WTC11 (cell line): Measurements from ENCODE around the gene REG4.

Experiments used
- ATF2 ChIP-seq: sonication (generic); formaldehyde crosslinking; IDR thresholded peaks from 2 replicates; pipeline ENCODE4 v1.8.1; 2022; ENCODE audit warnings: low read depth, missing genetic modification reagents, borderline replicate concordance
- CTCF ChIP-seq: fragments of 200-600 bp; IDR thresholded peaks from 2 replicates; pipeline ENCODE4 v1.8.0; 2022; ENCODE audit warnings: antibody characterized with exemption
- E2F4 ChIP-seq: sonication (generic); formaldehyde crosslinking; IDR thresholded peaks from 2 replicates; pipeline ENCODE4 v1.8.1; 2022; ENCODE audit warnings: low read depth, mild to moderate bottlenecking, moderate library complexity, missing genetic modification reagents, borderline replicate concordance
- ELF4 ChIP-seq: sonication (generic); formaldehyde crosslinking; IDR thresholded peaks from 2 replicates; pipeline ENCODE4 v1.8.1; 2022; ENCODE audit warnings: low read depth, mild to moderate bottlenecking, moderate library complexity, missing genetic modification reagents
- ZNF121 ChIP-seq: sonication (generic); formaldehyde crosslinking; IDR thresholded peaks from 2 replicates; pipeline ENCODE4 v1.8.0; 2023; ENCODE audit warnings: missing genetic modification reagents

- no peak for TF ChIP-seq CTCF
- no peak for TF ChIP-seq ELF4 (CRISPR knock-in tag)
- no peak for TF ChIP-seq ZNF121 (CRISPR knock-in tag)
- no peak for TF ChIP-seq E2F4 (CRISPR knock-in tag)
- TF ChIP-seq ATF2: no peak
Observed at GRCh38 chr1:119829625-119830024, 18.4 kb upstream of the REG4 start.
